Endothelial cell (in vitro differentiated cells): ENCODE results near the gene TAF1C. TPM values are rescaled to one million over a fixed set of nuclear protein-coding genes. Genes with fewer than 3 reads are reported as not detected.
"Not testable (repeated sequence)": the region's sequence is repeated elsewhere in the genome, so short reads cannot be mapped to it uniquely, and the experiment has no call there.

Source experiments
- DNase-seq: peaks from one replicate; pipeline ENCODE4 v3.0.0; 2021; ENCODE audit warnings: low spot score
- H3K27ac Mint-ChIP-seq: one replicate; pipeline ENCODE4 v1.8.0; 2021; ENCODE audit warnings: mixed read lengths, inconsistent platforms; ENCODE audit not compliant: unreplicated experiment
- H3K27me3 Mint-ChIP-seq: one replicate; pipeline ENCODE4 v1.8.0; 2021; ENCODE audit warnings: mild to moderate bottlenecking, moderate library complexity, mixed read lengths, inconsistent platforms; ENCODE audit not compliant: unreplicated experiment
- H3K36me3 Mint-ChIP-seq: one replicate; pipeline ENCODE4 v1.8.0; 2021; ENCODE audit warnings: mild to moderate bottlenecking, low read depth, mixed read lengths, inconsistent platforms; ENCODE audit not compliant: unreplicated experiment
- H3K4me1 Mint-ChIP-seq: one replicate; pipeline ENCODE4 v1.8.0; 2021; ENCODE audit warnings: mild to moderate bottlenecking, mixed read lengths, inconsistent platforms; ENCODE audit not compliant: unreplicated experiment
- H3K4me3 Mint-ChIP-seq: one replicate; pipeline ENCODE4 v1.8.0; 2021; ENCODE audit warnings: mild to moderate bottlenecking, mixed read lengths, inconsistent platforms; ENCODE audit not compliant: unreplicated experiment
- H3K9me3 Mint-ChIP-seq: one replicate; pipeline ENCODE4 v1.8.0; 2021; ENCODE audit warnings: mixed read lengths, inconsistent platforms; ENCODE audit not compliant: unreplicated experiment
- CTCF ChIP-seq: fragments of 200-600 bp; sonication (generic); IDR thresholded peaks from one replicate; pipeline ENCODE4 v1.5.0; 2021; ENCODE audit warnings: antibody characterized with exemption; ENCODE audit not compliant: unreplicated experiment
- total RNA-seq: library from RNA; stranded (reverse); fragmentation: NEBNext Ultra II Directional; extraction: Animal tissue kit (Norgen Biotek cat#: 25700); gene quantifications from one replicate; pipeline ENCODE4 v1.2.1, GENCODE V29; 2021; ENCODE audit not compliant: unreplicated experiment

The TAF1C gene
- total RNA-seq, 1 donor from 2014 or later: 73.6 TPM

GRCh38 chr16:84205976-84206691, 19.3 kb upstream of the TAF1C start:
- Mint-ChIP-seq H3K4me1 (no peaks in the 10 kb centered on the region), H3K9me3 (no peaks in the 10 kb centered on the region), H3K4me3 (no peak overlapping the region), H3K36me3 (no peaks in the 10 kb centered on the region), H3K27me3 (peaks cover 1% of the 10 kb centered on the region), H3K27ac (no peak overlapping the region)
- no peak for TF ChIP-seq CTCF
- no peak for DNase-seq

GRCh38 chr16:84205123-84205522, 18.3 kb upstream of the TAF1C start:
- DNase-seq, H3K9me3 Mint-ChIP-seq, H3K4me1 Mint-ChIP-seq, H3K27me3 Mint-ChIP-seq, H3K4me3 Mint-ChIP-seq, H3K27ac Mint-ChIP-seq, H3K36me3 Mint-ChIP-seq: not testable (repeated sequence)

- H3K27me3 Mint-ChIP-seq, H3K9me3 Mint-ChIP-seq: not testable (repeated sequence)
Observed at GRCh38 chr16:84204551-84204950, 17.7 kb upstream of the TAF1C start.

GRCh38 chr16:84199861-84200260, 13.0 kb upstream of the TAF1C start:
- no peaks in the 10 kb centered on the region for H3K4me1 Mint-ChIP-seq
- DNase-seq: no peak
- no peak overlapping the region for H3K4me3 Mint-ChIP-seq
- TF ChIP-seq CTCF: no peak
- peaks cover 4% of the 10 kb centered on the region for H3K27me3 Mint-ChIP-seq
- H3K9me3 Mint-ChIP-seq: no peaks in the 10 kb centered on the region
- no peaks in the 10 kb centered on the region for H3K36me3 Mint-ChIP-seq
- H3K27ac Mint-ChIP-seq: no peak overlapping the region

More at GRCh38 chr16:84204551-84204950, 17.7 kb upstream of the TAF1C start:
- not testable (repeated sequence) for H3K27ac Mint-ChIP-seq, H3K36me3 Mint-ChIP-seq, DNase-seq, H3K4me3 Mint-ChIP-seq, H3K4me1 Mint-ChIP-seq

GRCh38 chr16:84199097-84199496, 12.2 kb upstream of the TAF1C start:
- H3K27ac Mint-ChIP-seq: no peak overlapping the region
- no peaks in the 10 kb centered on the region for H3K36me3 Mint-ChIP-seq
- DNase-seq: no peak
- no peak overlapping the region for H3K4me3 Mint-ChIP-seq
- no peaks in the 10 kb centered on the region for H3K9me3 Mint-ChIP-seq
- H3K27me3 Mint-ChIP-seq: peaks cover 4% of the 10 kb centered on the region
- TF ChIP-seq CTCF: no peak
- H3K4me1 Mint-ChIP-seq: peaks cover 5% of the 10 kb centered on the region

- H3K9me3 Mint-ChIP-seq: no peaks in the 10 kb centered on the region
- H3K27me3 Mint-ChIP-seq: peaks cover 4% of the 10 kb centered on the region
- peaks cover 12% of the 10 kb centered on the region for H3K4me1 Mint-ChIP-seq
- H3K4me3 Mint-ChIP-seq: no peak overlapping the region
- TF ChIP-seq CTCF: no peak
- no peaks in the 10 kb centered on the region for H3K36me3 Mint-ChIP-seq
- no peak for DNase-seq
- no peak overlapping the region for H3K27ac Mint-ChIP-seq
Observed at GRCh38 chr16:84198401-84198800, 11.5 kb upstream of the TAF1C start.
